Thyroid gland (tissue), 4 donors: ENCODE results near the gene UBE2E2.

Source experiments
- POLR2A ChIP-seq, 2 donors: fragments of 450-650 bp; IDR thresholded peaks; one replicate each; pipeline ENCODE4 v1.6.1; 2017; ENCODE audit warnings: antibody characterized with exemption in 2 of 2, mild to moderate bottlenecking in 2 of 2, moderate library complexity in 1 of 2
- TF ChIP-seq, protein P1 (sequence below), 6 experiments: fragments of 200-600 bp in 3 of 6; fragments of 450-650 bp in 3 of 6; sonication (generic) in 3 of 6; IDR thresholded peaks; one replicate each; pipeline ENCODE4 v1.5.1; 2016 to 2019; ENCODE audit warnings: antibody characterized with exemption in 6 of 6, mild to moderate bottlenecking in 2 of 6, inconsistent platforms in 1 of 6, moderate library complexity in 1 of 6

GRCh38 chr3:23202921-23203707 is at the start of gene UBE2E2:
- TF ChIP-seq POLR2A (IDR thresholded peaks at IDR 0.05) = peak in 1 of 2 donors; percentile 77
- TF ChIP-seq, protein P1, sequence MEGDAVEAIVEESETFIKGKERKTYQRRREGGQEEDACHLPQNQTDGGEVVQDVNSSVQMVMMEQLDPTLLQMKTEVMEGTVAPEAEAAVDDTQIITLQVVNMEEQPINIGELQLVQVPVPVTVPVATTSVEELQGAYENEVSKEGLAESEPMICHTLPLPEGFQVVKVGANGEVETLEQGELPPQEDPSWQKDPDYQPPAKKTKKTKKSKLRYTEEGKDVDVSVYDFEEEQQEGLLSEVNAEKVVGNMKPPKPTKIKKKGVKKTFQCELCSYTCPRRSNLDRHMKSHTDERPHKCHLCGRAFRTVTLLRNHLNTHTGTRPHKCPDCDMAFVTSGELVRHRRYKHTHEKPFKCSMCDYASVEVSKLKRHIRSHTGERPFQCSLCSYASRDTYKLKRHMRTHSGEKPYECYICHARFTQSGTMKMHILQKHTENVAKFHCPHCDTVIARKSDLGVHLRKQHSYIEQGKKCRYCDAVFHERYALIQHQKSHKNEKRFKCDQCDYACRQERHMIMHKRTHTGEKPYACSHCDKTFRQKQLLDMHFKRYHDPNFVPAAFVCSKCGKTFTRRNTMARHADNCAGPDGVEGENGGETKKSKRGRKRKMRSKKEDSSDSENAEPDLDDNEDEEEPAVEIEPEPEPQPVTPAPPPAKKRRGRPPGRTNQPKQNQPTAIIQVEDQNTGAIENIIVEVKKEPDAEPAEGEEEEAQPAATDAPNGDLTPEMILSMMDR (IDR thresholded peaks at IDR 0.05) = no peak
